ENCODE measurements around the gene NME4.

The NME4 gene

DNA sequence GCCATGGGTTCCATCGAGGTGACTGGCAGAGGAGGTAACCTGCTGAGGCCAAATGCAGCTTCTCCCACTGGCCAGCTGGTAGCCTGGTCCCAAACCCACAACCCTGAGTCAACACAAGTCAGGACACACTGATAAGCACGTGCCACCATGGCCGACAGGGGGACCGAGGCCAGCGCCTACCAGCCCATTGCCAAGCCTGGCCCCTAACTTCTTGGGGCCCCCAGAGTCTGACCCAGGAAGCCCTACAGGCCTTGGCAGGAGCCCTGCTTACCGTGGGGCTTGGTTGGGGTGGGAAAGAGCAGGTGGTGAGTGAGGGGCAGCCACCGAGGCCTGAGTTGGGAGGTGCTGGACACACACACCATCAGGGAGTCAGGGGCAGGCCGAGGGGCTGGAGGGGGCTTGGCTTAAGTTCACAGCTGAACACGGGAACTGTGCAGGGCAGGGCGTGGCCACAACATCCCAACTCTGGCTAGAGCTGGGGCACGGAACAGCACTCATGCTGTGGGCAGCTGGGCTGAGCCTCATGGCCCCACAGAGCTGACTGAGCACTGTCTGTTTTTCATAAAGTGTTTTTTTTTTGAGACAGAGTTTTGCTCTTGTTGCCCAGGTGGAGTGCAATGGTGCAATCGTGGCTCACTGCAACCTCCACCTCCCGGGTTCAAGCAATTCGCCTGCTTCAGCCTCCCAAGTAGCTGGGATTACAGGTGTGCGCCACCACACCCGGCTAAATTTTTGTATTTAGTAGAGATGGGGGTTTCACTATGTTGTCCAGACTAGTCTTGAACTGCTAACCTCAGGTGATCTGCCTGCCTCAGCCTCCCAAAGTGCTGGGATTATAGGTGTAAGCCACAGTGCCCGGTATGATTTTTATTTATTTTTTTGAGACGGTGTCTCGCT is 32.2 kb upstream of the NME4 start:
- TF ChIP-seq, protein P1, sequence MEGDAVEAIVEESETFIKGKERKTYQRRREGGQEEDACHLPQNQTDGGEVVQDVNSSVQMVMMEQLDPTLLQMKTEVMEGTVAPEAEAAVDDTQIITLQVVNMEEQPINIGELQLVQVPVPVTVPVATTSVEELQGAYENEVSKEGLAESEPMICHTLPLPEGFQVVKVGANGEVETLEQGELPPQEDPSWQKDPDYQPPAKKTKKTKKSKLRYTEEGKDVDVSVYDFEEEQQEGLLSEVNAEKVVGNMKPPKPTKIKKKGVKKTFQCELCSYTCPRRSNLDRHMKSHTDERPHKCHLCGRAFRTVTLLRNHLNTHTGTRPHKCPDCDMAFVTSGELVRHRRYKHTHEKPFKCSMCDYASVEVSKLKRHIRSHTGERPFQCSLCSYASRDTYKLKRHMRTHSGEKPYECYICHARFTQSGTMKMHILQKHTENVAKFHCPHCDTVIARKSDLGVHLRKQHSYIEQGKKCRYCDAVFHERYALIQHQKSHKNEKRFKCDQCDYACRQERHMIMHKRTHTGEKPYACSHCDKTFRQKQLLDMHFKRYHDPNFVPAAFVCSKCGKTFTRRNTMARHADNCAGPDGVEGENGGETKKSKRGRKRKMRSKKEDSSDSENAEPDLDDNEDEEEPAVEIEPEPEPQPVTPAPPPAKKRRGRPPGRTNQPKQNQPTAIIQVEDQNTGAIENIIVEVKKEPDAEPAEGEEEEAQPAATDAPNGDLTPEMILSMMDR (IDR thresholded peaks at IDR 0.05; ENCODE audit: insufficient read depth, low read depth, low read length, missing control alignments): no peak
- DNase-seq (ENCODE audit: low read depth): no peak

DNA sequence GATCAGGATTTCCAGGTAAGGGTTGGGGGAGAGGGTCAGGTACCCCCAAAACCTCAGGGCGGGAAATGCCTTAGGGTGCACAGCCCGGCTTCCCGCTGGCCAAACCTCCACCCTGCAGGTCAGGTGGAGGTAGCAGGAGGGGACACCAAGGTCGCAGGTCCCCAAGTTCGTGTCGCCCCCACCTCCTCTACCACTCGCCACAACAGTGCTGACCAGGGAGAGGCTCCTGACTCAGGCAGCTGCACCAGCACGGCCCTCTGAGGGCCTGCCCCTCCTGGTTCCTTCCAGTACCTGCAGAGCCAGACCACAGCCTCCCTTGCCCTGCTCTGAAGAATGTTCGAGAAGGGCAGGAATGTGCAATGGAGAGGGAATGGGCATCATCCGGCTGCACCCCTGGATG is 30.5 kb upstream of the NME4 start:
- DNase-seq (ENCODE audit: low read depth): no peak
- no peak overlapping the region for H3K4me3 ChIP-seq (ENCODE audit: low read length)
- TF ChIP-seq, protein P1 (IDR thresholded peaks at IDR 0.05; ENCODE audit: insufficient read depth, low read depth, low read length, missing control alignments): no peak

More for the DNA sequence above, 32.2 kb upstream of the NME4 start:
- no peak overlapping the region for H3K4me3 ChIP-seq (ENCODE audit: low read length)

DNA sequence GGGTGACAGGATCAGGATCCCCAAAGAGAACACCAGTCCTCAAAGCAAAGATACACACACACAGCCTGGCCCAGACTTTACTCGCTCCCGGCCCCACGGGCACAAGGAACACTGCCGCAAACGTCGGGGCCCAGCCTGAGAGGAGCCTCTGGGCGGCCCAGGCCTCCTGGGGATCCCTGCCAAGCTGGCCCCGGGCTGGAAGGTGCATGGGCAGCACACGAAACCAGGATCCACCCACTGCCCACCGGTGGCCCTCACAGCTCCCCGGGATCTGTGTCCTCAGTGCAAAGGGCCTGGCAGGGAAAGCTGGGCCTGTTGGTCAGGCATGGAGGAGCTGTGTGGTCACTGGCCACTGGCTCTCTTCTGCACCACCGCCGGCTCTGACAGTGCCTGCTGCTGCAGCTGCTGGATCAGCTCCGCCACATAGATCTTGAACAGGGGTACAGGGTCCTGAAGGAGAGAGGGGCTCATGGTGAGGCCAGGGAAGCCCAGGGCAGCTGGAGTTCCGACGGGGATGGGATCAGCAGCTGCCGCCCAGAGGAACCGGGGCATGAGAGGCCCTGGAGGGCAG is 29.6 kb upstream of the NME4 start:
- TF ChIP-seq, protein P1 (IDR thresholded peaks at IDR 0.05; ENCODE audit: insufficient read depth, low read depth, low read length, missing control alignments): no peak
- no peak for DNase-seq (ENCODE audit: low read depth)
- H3K4me3 ChIP-seq (ENCODE audit: low read length): no peak overlapping the region

DNA sequence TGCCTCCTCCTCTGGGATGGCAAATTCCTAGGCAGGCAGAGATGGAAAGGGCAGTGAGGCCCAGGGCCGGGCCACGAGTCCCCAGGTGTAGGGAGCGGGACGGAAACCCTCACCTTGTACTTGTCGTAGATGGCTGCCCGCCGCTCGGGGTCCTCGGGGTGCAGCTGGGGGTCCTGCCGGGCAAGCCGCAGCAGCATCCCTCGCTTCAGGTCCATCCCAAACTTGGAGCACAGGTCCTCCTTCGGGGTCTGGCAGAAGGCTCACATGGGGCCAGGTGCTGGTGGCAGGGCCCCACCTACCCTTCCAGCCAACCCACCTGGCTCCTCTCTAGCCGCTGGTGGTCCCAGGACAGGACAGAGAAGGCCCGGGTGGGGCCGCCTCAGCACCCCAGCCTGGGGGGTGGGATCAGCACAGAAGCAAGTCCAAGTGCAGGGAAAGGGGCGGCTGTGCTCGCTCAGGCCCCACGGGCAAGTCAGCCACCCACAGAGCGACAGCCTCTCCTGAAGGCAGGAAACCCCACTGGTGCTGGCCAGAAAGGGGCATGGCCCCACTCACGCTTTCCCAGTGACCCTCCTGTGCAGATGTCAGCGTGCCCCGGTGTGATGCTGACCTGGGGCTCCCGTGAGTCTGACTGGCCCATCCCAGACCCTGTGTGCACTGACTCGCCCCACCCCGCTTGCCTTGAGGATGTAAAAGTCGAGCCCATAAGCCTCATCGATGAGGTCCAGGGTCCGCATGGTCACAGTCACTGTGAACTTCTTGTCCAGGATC is 28.4 kb upstream of the NME4 start:
- H3K4me3 ChIP-seq (ENCODE audit: low read length): no peak overlapping the region
- TF ChIP-seq, protein P1 (IDR thresholded peaks at IDR 0.05; ENCODE audit: insufficient read depth, low read depth, low read length, missing control alignments): no peak
- DNase-seq (ENCODE audit: low read depth): no peak

DNA sequence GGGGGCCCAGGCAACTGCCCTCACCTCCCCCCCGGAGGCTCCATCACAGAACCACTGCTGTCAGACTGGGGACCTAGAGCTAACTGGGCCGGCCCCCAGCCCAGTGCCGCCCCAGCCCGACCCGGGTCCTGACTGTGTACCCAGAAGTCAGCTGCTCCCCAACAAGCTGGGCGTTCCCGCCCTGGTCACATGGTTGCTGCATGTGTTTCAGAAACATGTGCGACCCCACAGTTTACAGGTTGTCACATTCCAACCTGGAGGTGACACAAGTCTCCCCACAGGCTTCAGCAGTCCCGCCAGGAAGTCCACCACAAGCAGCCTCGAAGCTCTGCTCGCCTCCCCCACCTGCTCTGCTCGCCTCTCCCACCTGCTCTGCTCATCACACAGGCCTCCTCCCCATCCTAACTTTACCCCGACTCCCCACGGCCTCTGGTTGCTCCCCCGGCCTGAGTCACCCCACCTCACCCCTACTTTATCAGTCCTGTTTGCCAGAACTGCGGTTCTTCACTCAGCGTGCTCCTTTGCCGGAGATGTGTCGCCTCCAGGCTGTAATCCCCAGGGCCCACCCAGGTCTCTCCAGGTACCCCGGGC is 27.6 kb upstream of the NME4 start:
- DNase-seq (ENCODE audit: low read depth): no peak
- TF ChIP-seq, protein P1 (IDR thresholded peaks at IDR 0.05; ENCODE audit: insufficient read depth, low read depth, low read length, missing control alignments): no peak
- peak overlapping the region; percentile 40 for H3K4me3 ChIP-seq (ENCODE audit: low read length)

DNA sequence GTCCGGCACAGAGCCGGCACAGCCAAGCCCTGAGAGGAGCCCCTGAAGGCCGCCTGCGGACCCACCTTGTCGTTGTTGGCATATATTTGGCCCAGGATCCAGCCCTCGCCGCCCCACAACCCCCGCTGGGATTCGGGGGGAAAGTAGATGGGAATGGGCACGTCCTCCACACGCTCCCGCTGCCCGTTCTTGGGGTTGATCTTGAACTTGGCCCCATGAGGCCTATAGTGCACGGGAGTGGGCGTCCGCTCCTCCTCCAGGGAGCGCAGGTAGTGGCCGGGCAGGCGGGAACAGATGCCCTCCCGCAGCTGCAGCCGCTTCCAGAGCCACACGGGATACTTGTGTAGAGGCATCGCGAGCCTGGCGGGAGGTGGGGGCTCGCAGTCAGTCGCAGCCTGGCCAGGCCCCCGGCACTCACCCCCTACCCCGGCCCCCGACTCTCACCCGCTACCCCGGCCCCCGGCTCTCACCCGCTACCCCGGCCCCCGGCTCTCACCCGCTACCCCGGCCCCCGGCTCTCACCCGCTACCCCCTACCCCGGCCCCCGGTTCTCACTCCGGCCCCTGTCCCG is 27.0 kb upstream of the NME4 start:
- peak overlapping the region; percentile 40 for H3K4me3 ChIP-seq (ENCODE audit: low read length)
- peak; percentile 25 for DNase-seq (ENCODE audit: low read depth)
- TF ChIP-seq, protein P1 (IDR thresholded peaks at IDR 0.05; ENCODE audit: insufficient read depth, low read depth, low read length, missing control alignments): no peak

Data from epithelial cell of esophagus (primary cell).